Keratinocyte (primary cell): ENCODE results near the gene ZNF446.

Experiments
- CTCF ChIP-seq, 3 experiments: IDR thresholded peaks in 1 of 3; conservative IDR thresholded peaks in 1 of 3; optimal IDR thresholded peaks in 1 of 3; 2 replicates in 2 of 3; 3 replicates in 1 of 3; pipeline versions ENCODE3 to v1.5.1; 2011; ENCODE audit warnings: low read length in 3 of 3, mild to moderate bottlenecking in 3 of 3, moderate library complexity in 2 of 3, control low read depth in 1 of 3, inconsistent platforms in 1 of 3; ENCODE audit not compliant: insufficient read depth in 2 of 3; ENCODE audit errors: extremely low read depth in 1 of 3
- EZH2 ChIP-seq: IDR thresholded peaks from one replicate; pipeline ENCODE4 v1.6.1; 2012; ENCODE audit warnings: inconsistent platforms, mild to moderate bottlenecking, low read length, moderate library complexity

GRCh38 chr19:58499021-58499927 is 23.1 kb downstream of the ZNF446 start:
- TF ChIP-seq CTCF (optimal IDR thresholded peaks at IDR 0.05 in 1 of 3, IDR thresholded peaks at IDR 0.05 in 1 of 3, conservative IDR thresholded peaks at IDR 0.05 in 1 of 3; ENCODE audit: extremely low read depth in 1 of 3, insufficient read depth in 2 of 3, low read length in 3 of 3) = peak in 2 of 3 experiments; percentile 12 to 36
- TF ChIP-seq EZH2 = no peak
